Esophagus mucosa (tissue), 1 donor: ENCODE measurements around the gene CCR4. TPM values are rescaled to one million over a fixed set of nuclear protein-coding genes. Genes with fewer than 3 reads are reported as not detected.
A peak's percentile ranks its signal among the peaks of the same experiment; 100 is the strongest.
"Not testable (repeated sequence)": the region's sequence is repeated elsewhere in the genome, so short reads cannot be mapped to it uniquely, and the experiment has no call there.

Source experiments
- ATAC-seq: fragments of 200-7000 bp; cut with Tn5 transposase; one replicate; pipeline ENCODE4 v1.9.1; 2020
- total RNA-seq: library from RNA; stranded (reverse); gene quantifications from one replicate; pipeline ENCODE4 v1.2.4, GENCODE V29; 2023
- donor health status: DM: yes; HTN: yes; CAD: no.

The CCR4 gene
- total RNA-seq: 0.40 TPM

DNA sequence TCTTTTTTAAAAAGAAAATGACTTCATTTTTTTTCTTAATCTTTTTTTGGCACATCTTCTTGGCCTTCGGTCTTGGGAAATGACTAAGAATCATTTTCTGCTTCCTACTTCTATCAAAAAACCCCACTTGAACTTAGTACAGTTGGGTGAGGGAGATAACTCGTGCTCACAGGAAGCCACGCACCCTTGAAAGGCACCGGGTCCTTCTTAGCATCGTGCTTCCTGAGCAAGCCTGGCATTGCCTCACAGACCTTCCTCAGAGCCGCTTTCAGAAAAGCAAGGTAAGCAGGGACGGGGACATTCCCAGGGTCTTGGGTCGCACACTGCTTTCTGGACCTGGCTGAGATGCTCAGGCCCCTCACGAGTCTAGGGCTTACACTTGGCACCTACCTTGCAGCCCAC, at the start of gene CCR4:
CCR4 (plus strand) TSS at position 235 of the 402 bp plus-strand sequence. CDS start 1,779 bp downstream, outside the sequence.
- ATAC-seq: no peak

DNA sequence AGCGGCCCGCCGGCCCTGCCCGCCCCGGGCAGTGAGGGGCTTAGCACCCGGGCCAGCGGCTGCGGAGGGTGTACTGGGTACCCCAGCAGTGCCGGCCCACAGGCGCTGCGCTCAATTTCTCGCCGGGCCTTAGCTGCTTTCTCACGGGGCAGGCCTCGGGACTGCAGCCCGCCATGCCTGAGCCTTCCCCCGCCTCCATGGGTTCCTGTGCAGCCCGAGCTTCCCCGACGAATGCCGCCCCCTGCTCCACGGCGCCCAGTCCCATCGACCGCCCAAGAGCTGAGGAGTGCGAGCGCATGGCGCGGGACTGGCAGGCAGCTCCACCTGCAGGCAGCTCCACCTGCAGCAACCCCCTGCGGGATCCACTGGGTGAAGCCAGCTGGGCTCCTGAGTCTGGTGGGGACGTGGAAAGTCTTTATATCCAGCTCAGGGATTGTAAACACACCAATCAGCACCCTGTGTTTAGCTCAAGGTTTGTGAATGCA, 48.5 kb upstream of the CCR4 start:
- ATAC-seq: peak; percentile 44

DNA sequence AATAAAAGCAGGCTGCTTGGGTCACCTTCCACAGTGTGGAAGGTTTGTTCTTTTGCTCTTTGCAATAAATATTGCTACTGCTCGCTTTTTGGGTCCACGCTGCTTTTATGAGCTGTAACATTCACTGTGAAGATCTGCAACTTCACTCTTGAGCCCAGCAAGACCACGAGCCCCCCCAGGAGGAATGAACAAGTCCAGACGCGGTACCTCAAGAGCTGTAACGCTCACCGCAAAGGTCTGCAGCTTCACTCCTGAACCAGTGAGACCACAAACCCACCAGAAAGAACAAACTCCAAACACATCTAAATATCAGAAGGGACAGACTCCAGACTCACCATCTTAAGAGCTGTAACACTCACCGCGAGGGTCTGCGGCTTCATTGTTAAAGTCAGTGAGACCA, 47.5 kb upstream of the CCR4 start:
- ATAC-seq: no peak

DNA sequence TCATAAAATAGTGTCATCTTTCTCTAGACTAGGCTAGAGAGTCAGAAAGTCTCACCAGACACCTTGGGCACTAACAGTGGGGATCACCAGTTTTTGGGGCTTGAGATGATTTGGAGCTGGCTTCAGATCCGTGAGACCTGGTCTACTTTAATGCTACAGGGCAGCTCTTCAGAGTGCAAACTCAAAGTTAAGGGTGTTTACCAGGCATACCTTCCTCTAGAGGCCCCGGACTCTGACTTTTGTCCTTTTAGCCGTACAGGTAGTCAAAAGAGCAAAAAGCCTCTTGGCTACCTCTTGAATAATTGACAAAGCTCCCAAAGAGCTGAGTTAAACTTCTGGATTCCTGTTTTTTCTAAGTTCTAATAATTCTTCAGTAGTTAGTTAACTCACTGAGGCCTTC, 41.4 kb upstream of the CCR4 start:
- ATAC-seq: no peak

DNA sequence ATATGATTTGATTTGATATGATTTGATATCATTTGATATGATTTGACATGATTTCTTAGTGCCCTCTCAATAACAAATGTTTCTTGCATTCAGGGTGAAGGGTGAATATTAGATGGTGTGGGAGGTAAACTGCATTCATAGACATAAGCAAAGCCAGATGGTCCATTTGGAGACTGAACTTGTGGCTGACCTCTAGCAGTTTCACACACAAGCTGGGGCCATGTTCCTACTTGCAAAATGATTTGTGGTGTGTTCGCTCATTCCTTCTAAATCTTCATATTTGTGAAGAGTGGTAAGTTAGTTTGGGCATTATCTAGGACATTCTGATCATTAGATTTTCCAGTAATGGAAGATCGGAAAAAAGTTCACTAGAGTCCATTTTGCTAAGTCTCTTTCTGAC, 40.5 kb upstream of the CCR4 start:
- ATAC-seq: no peak

DNA sequence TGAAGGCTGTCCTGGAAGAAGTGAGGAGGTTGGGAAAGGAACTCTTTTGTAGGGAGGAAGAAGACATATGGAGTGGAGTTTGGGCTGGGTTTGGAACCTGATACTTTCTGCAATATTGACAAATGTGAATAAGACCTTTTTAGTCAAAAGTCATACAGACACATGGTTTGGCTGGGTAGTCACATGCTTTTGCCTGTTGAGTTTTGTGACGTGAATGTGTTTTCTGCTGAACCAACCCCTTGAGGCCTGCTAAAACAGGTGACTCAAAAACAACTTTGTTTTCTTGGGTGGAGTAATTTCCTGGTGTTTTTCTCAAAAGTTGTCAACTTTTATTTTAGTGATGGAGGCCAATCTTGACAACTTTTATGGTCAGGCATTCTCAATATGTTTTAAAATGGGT, 39.4 kb upstream of the CCR4 start:
- ATAC-seq: no peak

DNA sequence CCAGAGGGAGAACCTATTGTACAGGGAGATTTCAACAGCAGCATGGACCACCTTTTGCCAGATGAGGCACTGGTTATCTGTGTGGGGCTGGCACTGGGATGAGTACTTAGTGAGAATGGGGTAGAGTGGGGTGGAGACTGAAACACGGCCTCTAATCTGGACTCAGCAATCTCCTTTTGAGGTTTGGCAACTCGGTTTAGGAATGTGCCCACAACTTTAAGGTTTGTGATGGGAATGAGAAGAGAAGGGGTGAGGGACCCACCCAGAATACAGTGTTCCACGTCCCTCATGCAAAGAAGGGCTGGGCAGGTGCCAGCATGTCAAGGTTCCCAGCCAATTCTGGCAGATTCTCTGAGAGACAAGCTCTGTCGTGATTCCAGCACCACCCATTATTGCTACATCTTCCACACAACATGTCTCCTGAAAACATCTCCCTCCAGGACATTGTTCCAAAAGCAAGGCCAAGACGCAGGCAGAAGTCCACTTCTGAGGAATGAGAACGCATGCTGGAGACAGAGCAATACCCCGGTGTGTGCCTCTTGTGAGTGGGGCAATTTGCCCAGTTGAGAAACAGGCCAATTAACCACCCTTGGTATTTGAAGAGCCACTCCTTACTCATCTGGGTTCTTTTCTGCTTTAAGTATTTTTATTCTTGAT, 37.5 kb upstream of the CCR4 start:
- ATAC-seq: peak; percentile 55

DNA sequence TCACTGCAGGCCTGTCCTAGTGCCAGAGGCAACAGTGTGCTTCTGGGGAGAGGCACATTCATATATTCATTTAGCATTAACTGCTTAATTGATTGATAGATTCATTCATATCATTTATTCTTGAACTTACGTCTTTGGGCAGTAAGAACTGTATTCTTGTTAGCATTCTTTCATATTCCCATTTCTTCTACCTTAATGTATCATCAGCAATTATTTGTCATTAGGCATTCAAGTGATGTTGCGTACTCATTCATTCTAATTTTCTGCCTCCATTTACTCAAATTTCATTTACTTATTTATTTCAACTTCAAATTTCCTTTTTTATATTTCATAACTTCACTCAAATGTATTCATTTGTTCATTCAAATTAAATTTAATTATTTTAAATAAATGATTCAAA, 31.5 kb upstream of the CCR4 start:
- ATAC-seq: no peak

DNA sequence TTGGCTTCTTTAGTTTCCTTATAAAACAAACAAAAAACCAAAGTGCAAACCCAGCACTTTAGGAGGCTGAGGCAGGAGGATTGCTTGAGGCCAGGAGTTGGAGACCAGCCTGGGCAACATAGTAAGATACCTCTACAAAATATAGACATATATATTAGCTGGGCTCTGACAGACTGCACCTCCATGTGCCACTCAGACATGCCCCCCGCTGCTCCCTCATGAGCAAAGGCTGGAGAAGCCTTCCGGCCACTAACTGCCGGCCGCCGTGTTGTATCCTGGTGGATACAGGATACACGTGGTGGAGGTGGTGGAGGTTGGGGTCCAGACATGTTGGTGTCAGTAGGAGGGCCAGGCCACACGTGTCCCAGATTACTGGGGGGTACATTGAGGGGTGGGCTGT, 29.4 kb upstream of the CCR4 start:
- ATAC-seq: no peak

DNA sequence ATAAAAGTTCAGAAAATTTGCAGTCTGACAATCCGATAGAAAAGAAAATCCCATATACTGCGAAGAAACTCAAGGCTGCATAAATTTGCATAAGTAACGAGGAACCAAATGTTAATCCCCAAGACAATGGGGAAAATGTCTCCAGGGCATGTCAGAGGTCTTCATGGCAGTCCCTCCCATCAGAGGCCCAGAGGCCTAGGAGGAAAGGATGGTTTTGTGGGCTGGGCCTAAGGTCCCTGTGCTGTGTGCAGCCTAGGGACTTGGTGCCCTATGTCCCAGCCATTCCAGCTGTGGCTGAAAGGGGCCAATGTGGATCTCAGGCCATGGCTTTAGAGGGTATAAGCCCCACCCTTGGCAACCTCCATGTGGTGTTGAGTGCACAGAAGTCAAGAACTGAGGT, 21.3 kb upstream of the CCR4 start:
- no peak for ATAC-seq

DNA sequence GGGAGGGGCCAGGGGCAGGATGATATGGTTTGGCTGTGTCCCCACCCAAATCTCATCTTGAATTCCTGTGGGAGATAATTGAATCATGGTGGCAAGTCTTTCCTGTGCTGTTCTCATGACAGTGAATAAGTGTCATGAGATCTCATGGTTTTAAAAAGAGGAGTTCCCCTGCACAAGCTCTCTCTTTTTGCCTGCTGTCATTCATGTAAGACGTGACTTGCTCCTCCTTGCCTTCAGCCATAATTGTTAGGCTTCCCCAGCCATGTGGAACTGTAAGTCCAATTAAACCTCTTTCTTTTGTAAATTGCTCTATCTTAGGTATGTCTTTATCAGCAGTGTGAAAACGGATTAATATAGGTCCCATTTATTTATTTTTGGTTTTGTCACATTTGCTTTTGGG, 20.2 kb upstream of the CCR4 start:
- not testable (repeated sequence) for ATAC-seq

DNA sequence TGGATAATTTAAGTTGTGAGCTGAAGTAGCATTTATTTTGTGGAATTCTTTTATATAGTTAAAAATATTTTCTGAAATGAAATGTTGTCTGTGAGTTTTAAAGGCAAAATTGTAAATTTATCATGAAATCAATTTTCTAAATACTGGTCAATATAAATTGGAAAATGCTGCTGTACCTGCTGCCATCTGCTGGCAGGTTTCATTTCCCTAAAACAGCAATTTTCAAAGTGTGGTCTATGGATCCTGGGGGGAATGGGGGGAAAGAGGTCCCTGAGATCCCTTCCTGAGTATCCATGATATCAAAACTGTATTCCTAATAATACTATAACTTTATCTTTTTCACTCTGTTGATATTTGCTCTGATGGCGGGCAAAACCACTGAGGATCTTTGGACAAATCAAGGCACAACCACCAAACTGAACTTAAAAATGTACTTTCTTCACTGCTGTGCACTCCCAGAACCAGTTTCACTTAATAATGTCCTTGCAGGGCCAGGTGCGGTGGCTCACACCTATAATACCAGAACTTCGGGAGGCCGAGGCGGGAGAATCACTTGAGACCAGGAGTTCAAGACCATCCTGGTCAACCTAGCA, 17.2 kb upstream of the CCR4 start:
- ATAC-seq: no peak

DNA sequence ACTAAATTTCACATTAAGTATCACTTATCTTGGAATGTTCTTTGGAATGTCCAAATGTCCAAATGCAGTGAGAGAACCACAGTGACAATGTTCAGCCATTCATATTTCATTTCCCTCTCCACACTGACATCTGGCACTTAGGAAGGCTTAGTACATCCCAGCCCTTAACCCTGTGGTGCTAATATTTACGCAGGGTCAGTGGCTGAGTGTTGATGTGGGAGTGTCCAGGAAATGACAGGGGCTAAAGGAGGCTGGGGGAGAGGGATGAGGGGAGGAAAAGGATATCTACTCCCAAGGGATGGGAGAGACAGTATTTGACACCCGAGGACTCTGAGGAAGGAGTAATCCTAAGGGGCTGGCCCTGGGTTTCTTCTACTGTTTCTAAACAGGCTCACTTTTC, 14.1 kb upstream of the CCR4 start:
- no peak for ATAC-seq

DNA sequence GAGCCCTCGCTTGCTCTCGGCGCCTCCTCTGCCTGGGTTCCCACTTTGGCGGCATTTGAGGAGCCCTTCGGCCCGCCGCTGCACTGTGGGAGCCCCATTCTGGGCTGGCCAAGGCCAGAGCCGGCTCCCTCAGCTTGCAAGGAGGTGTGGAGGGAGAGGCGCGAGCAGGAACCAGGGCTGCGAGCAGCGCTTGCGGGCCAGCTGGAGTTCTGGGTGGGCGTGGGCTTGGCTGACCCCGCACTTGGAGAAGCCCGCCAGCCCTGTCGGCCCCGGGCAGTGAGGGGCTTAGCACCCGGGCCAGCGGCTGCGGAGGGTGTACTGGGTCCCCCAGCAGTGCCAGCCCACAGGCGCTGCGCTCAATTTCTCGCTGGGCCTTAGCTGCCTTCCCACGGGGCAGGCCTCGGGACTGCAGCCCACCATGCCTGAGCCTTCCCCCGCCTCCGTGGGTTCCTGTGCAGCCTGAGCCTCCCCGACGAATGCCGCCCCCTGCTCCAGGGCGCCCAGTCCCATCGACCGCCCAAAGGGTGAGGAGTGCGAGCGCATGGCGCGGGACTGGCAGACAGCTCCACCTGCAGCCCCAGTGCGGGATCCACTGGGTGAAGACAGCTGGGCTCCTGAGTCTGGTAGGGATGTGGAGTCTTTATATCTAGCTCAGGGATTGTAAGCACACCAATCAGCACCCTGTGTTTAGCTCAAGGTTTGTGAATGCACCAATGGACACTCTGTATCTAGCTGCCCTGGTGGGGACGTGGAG, 11.7 kb upstream of the CCR4 start:
- not testable (repeated sequence) for ATAC-seq

DNA sequence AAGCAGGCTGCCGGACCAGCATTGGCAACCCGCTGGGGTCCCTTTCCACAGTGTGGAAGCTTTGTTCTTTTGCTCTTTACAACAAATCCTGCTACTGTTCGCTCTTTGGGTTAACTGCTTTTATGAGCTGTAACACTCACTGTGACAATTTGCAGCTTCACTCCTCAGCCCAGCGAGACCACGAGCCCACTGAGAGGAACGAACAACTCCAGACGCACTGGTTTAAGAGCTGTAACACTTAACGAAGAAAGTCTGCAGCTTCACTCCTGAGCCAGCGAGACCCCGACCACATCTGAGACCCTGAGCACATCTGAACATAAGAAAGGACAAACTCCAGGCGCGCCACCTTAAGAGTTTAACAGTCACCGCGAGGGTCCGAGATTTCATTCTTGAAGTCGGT, 10.7 kb upstream of the CCR4 start:
- no peak for ATAC-seq

DNA sequence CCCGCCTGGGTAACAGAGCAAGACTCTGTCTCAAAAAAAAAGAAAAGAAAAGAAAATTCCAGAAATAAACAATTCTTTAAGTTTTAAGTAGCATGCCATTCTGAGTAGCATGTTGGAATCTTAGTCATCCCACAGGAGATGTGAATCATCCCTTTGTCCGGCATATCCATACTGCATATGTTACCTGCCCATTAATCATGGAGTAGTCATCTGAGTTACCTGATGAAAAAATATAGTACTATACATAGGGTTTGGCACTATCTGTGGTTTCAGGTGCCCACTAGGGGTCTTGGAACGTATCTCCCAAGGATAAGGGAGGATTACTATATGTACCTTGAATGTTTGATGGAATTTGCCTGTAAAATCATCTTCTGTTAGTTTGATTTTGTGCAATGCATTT, 6.3 kb upstream of the CCR4 start:
- ATAC-seq: peak; percentile 77

DNA sequence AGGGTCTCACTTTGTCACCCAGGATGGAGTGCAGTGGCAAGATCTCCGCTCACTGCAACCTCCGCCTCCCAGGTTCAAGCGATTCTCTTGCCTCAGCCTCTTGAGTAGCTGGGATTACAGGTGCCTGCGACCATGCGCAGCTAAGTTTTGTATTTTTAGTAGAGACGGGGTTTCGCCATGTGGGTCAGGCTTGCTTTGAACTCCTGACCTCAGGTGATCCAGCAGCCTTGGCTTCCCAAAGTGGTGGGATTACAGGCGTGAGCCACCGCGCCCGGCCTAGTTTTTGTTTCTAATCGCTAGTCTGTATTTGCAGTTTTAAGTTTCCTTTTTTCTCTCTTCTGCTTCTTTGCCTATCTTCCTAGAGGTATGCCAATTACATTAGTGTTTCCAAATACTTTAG, 5.8 kb upstream of the CCR4 start:
- ATAC-seq: not testable (repeated sequence)

DNA sequence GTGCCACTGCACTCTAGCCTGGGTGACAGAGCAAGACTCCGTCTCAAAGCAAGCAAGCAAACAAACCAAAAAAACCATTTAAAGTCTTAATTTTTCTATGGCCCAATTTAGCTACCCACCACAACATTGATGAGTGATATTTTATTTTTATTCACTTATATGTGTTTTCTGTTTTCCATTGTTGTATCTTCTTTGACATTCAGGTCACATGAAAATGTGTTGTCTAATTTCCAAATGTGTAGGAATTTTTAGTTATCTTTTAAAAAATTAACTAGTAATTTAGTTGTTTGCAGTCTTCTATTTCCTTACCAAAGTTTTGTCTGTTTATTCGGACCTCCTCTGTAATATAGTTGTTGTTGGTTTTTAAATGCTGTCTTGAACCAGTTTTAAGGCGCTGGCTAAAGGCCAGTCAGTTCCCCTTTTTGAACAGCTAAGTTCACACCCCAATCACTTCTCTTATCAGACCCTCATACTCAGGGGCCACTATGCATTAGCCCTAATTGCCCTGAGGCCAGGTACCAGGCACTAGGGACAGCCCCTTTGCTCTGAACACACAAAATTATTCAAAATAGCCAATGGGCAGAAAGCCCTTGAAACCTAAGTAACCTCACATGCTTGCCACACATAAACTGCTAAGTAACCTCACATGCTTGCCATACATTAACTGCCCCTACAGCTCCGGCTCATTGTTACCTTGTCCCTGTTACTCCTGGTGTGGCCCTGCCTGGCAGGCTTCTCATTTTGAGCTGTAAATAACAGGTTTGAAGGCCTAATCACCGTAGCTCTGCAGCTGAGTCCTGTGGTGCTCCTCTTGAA, 4.3 kb upstream of the CCR4 start:
- no peak for ATAC-seq

DNA sequence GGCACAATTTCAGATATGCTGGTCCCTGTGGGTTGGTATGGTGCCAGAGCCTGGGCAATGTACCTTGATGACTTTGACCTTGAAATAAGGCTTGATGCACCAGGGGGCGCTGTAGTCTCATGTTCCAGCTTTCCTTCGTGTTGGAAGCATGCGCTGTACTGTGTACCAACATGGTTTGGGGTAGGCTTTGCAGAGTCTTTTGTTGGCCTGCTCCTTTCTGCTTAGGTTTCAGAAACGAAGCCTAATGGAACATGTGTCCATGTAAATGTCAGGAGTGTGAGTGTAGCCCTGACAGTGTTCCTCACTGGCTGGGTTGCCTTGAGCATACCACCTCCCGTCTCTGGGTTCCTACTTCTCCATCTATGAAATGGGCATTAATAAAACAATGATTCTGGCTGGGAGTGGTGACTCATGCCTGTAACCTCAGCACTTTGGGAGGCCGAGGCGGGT, 3.6 kb upstream of the CCR4 start:
- peak; percentile 89 for ATAC-seq

DNA sequence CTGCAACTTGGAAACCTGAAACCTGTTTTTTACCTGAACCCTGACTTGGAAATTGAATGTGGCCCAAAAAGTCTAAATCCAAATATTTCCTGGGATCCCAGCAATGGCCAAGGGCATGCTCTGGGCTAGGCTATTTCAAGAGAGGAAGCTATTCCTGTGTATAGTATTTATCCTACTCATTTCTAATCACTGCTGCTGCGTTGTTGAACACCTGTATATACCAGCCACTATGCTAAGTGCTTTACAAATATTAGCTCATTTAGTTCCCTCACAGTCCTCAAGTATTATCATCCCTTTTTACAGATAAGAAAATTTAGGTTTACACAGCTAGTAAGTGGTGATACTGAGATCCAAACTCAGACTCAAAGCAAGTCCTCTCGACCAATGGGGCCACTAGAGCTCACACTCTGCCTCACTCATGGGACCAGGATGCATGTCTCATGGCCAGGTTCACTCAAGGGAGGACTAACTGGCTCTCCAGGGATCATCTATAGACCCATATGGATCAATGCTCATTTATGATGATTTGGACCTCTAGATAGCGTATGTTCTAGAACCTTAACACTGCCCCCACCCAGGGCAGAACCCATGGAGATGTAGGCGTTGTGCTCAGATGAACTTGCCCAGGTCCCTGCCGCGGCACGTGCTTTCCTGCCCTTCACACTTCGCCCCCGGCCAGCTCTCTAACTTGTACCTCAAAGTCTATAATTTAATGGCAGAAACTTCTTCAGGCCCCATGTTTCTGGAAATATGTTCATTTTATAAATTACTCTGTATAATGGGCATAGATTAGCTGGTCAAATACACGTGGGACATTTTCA, 2.6 kb upstream of the CCR4 start:
- no peak for ATAC-seq

DNA sequence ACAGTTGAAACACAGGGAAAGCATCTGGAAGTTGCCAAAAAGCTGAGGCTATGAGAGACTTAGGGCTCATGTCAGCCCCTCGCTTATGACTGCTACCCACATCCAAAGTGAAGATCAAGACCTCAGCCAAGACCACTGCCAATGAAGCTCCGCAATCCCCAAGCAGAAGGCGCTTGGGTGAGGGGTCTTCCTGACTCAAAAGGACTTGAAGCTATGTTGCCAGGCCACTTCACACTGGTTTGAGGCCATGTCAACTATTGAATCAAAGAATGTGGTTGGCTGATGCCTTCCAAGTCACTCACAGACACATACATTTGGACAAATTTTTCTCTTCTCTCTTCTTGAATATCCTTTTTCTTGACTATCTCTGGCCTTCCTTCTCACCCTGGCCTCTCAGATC, 928 bp upstream of the CCR4 start:
- no peak for ATAC-seq
